K562 (cell line): Measurements from ENCODE around the gene MLYCD. TPM values are rescaled to one million over a fixed set of nuclear protein-coding genes. Genes with fewer than 3 reads are reported as not detected.

Experiments used
- ATAC-seq: fragments of 200-7000 bp; cut with Tn5 transposase; 3 replicates; pipeline ENCODE4 v1.9.1; 2020; ENCODE audit warnings: moderate library complexity
- BruUV-seq: library from RNA; stranded (reverse); fragments of 400-500 nt; replicated peaks from 2 replicates; lab custom pipeline; 2021; lab: Mats Ljungman, UMichigan
- CTCF ChIA-PET: fragments of 300-600 bp; formaldehyde crosslinking; extraction: SDS; loops from one replicate; lab custom pipeline; 2021; ENCODE audit warnings: low intra/inter-chr PET ratio; lab: Yijun Ruan, JAX
- POLR2A ChIA-PET: fragments of 300-600, 350-650 bp; sonication (Branson Sonifier 250); formaldehyde crosslinking; extraction: SDS; loops from one replicate; lab custom pipeline; 2021; ENCODE audit warnings: antibody characterized with exemption, inconsistent platforms; lab: Yijun Ruan, JAX
- DNase-seq, 4 experiments: peaks; one replicate each; pipeline versions ENCODE4 v3.0.0 to v3.0.0-alpha.2; 2011 to 2018; ENCODE audit warnings: low spot score in 3 of 4, mixed read lengths in 3 of 4; ENCODE audit errors: extremely low read depth in 1 of 4
- FAIRE-seq: peaks from 2 replicates; lab custom pipeline; 2011; peaks lifted over from hg19 to GRCh38; lab: Jason Lieb, UNC
- H2AFZ ChIP-seq: 2 replicates; pipeline ENCODE4 v1.6.0; 2011; ENCODE audit warnings: low read depth, low read length, control low read depth, inconsistent platforms
- H3K27ac ChIP-seq: fragments of 200-600 bp; 3 replicates; pipeline ENCODE4 v1.8.0; 2011; ENCODE audit warnings: low read depth, mild to moderate bottlenecking, control low read depth, inconsistent platforms, low read length, moderate library complexity, mixed read lengths; ENCODE audit errors: extremely low read depth
- H3K27me3 ChIP-seq, 2 experiments: fragments of 300-600 bp in 1 of 2; 2 replicates in 1 of 2; 3 replicates in 1 of 2; pipeline versions ENCODE4 v1.6.0 to v1.8.0; 2011; ENCODE audit warnings: inconsistent platforms in 2 of 2, low read length in 2 of 2, mild to moderate bottlenecking in 1 of 2, mixed read lengths in 1 of 2, moderate library complexity in 1 of 2; ENCODE audit not compliant: control insufficient read depth in 2 of 2, insufficient read depth in 2 of 2
- H3K36me3 ChIP-seq: fragments of 300-600 bp; 3 replicates; pipeline ENCODE4 v1.8.0; 2011; ENCODE audit warnings: mild to moderate bottlenecking, low read length, inconsistent platforms; ENCODE audit not compliant: control insufficient read depth, insufficient read depth
- H3K4me1 ChIP-seq, 2 experiments: fragments of 200-600 bp in 1 of 2; replicated peaks in 1 of 2; 2 replicates in 1 of 2; 3 replicates in 1 of 2; pipeline versions ENCODE4 v1.5.1 to v1.8.0; 2011; ENCODE audit warnings: inconsistent platforms in 2 of 2, low read length in 2 of 2, mild to moderate bottlenecking in 1 of 2, mixed read lengths in 1 of 2, moderate library complexity in 1 of 2; ENCODE audit not compliant: control insufficient read depth in 2 of 2, insufficient read depth in 2 of 2
- H3K4me2 ChIP-seq: 2 replicates; pipeline ENCODE4 v1.6.1; 2011; ENCODE audit warnings: low read length, control low read depth, inconsistent platforms, mixed read lengths; ENCODE audit not compliant: insufficient read depth
- H3K4me3 ChIP-seq: fragments of 200-600 bp; sonication (generic), shearing (Covaris generic); 2 replicates; pipeline ENCODE4 v1.5.1; 2016; ENCODE audit warnings: control low read depth, inconsistent platforms
- H3K79me2 ChIP-seq: fragments of 200-600 bp; 3 replicates; pipeline ENCODE4 v1.8.0; 2011; ENCODE audit warnings: low read length, inconsistent platforms; ENCODE audit not compliant: control insufficient read depth, insufficient read depth
- H3K9ac ChIP-seq, 2 experiments: 2 replicates each; pipeline versions ENCODE4 v1.6.0 to v1.6.1; 2011; ENCODE audit warnings: low read depth in 2 of 2, low read length in 2 of 2, control low read depth in 1 of 2, inconsistent platforms in 1 of 2, mild to moderate bottlenecking in 1 of 2, mixed read lengths in 1 of 2; ENCODE audit not compliant: insufficient read depth in 1 of 2
- H3K9me1 ChIP-seq: one replicate; pipeline ENCODE4 v1.6.0; 2011; ENCODE audit warnings: inconsistent platforms, mild to moderate bottlenecking, low read length, moderate library complexity; ENCODE audit not compliant: control insufficient read depth, insufficient read depth
- H3K9me3 ChIP-seq: replicated peaks from 2 replicates; pipeline ENCODE4 v1.5.1; 2011; ENCODE audit warnings: low read depth, low read length, inconsistent platforms; ENCODE audit not compliant: control insufficient read depth, insufficient read depth
- H4K20me1 ChIP-seq: replicated peaks from 2 replicates; pipeline ENCODE4 v1.6.1; 2011; ENCODE audit warnings: low read length, inconsistent platforms, mixed read lengths; ENCODE audit not compliant: control insufficient read depth, insufficient read depth
- BCOR ChIP-seq: fragments of 450-650 bp; IDR thresholded peaks from 2 replicates; pipeline ENCODE4 v1.6.1; 2016
- CEBPZ ChIP-seq: fragments of 150-350 bp; IDR thresholded peaks from 2 replicates; pipeline ENCODE4 v1.6.1; 2014; ENCODE audit warnings: low read depth, mild to moderate bottlenecking, low read length, borderline replicate concordance
- ELF4 ChIP-seq: fragments of 450-650 bp; formaldehyde crosslinking; IDR thresholded peaks from 2 replicates; pipeline ENCODE4 v1.4.0; 2022; ENCODE audit warnings: missing genetic modification characterization
- FUS ChIP-seq: fragments of 200-400 bp; formaldehyde crosslinking; optimal IDR thresholded peaks from 2 replicates; pipeline ENCODE3; 2017; ENCODE audit warnings: low read depth, low read length
- HNRNPLL ChIP-seq: fragments of 200-400 bp; formaldehyde crosslinking; IDR thresholded peaks from 2 replicates; pipeline ENCODE4 v1.6.1; 2017; ENCODE audit warnings: low read length, low read depth, mild to moderate bottlenecking; ENCODE audit not compliant: poor library complexity, severe bottlenecking
- MED1 ChIP-seq: sonication (generic); formaldehyde crosslinking; IDR thresholded peaks from 2 replicates; pipeline ENCODE4 v1.8.1; 2023; ENCODE audit warnings: missing genetic modification reagents, borderline replicate concordance
- PREB ChIP-seq: sonication (generic); formaldehyde crosslinking; IDR thresholded peaks from 2 replicates; pipeline ENCODE4 v1.8.1; 2023; ENCODE audit warnings: mild to moderate bottlenecking, missing genetic modification reagents
- RBBP5 ChIP-seq: fragments of 200-600 bp; sonication (generic); IDR thresholded peaks from 2 replicates; pipeline ENCODE4 v1.6.1; 2012; ENCODE audit warnings: borderline replicate concordance, mild to moderate bottlenecking, low read length, control low read depth, inconsistent platforms; ENCODE audit not compliant: insufficient read depth, poor library complexity, severe bottlenecking
- ZBTB43 ChIP-seq: sonication (generic); formaldehyde crosslinking; IDR thresholded peaks from 2 replicates; pipeline ENCODE4 v1.8.0; 2023; ENCODE audit warnings: mild to moderate bottlenecking, missing genetic modification reagents
- ZFPM2 ChIP-seq: fragments of 250-450 bp; sonication (Bioruptor Pico); IDR thresholded peaks from 2 replicates; pipeline ENCODE4 v1.5.1; 2022; ENCODE audit warnings: mild to moderate bottlenecking
- ZNF354B ChIP-seq: fragments of 250-450 bp; sonication (Bioruptor Pico); IDR thresholded peaks from 2 replicates; pipeline ENCODE4 v1.4.0; 2020
- ZNF639 ChIP-seq, 2 experiments: fragments of 200-800 bp in 1 of 2; sonication (Bioruptor generic) in 1 of 2; sonication (generic) in 1 of 2; formaldehyde crosslinking in 1 of 2; IDR thresholded peaks in 1 of 2; conservative IDR thresholded peaks in 1 of 2; 2 replicates each; pipeline versions ENCODE4 v1.5.0 to v1.6.1; 2016 to 2020; ENCODE audit warnings: missing compliant biosample characterization in 1 of 2, missing genetic modification characterization in 1 of 2, missing genetic modification reagents in 1 of 2
- WGBS: fragments of 100-300 bp; shearing (Covaris generic); methylation state at CpG from one replicate; pipeline ENCODE4 v1.1.6; 2016; ENCODE audit warnings: low coverage, mixed read lengths; ENCODE audit not compliant: insufficient coverage; ENCODE audit errors: missing lambda C conversion rate; 5-methylcytosine and 5-hydroxymethylcytosine counted together
- in situ Hi-C: fragments of 300-500 bp; cut with MboI; formaldehyde crosslinking; loops from 4 replicates; pipeline ENCODE4 v1.15.0; 2018; ENCODE audit warnings: inconsistent platforms, mixed read lengths
- intact Hi-C: fragments of 100-400 bp; cut with micrococcal nuclease; formaldehyde crosslinking; loops from 2 replicates; pipeline ENCODE4 v1.14.2; 2022
- polyA plus RNA-seq, 8 experiments: library from polyadenylated mRNA; depleted of rRNA in 4 of 8; stranded (reverse) in 5 of 8; unstranded in 3 of 8; fragments of >200 nt; fragmentation: Nextera tagmentation in 2 of 8; fragmentation: Illumina TruSeq in 1 of 8; extraction: Ambion mirVana in 2 of 8; extraction: Trizol in 1 of 8; gene quantifications; 2 replicates each; pipeline versions ENCODE4 v1.2.1 to v1.2.3, GENCODE V29; 2011 to 2014; ENCODE audit warnings: inconsistent platforms in 1 of 8, missing spikeins in 1 of 8
- total RNA-seq, 7 experiments: library from RNA; depleted of rRNA in 6 of 7; stranded (reverse); fragments of >200 nt in 6 of 7; fragmentation: Illumina TruSeq in 2 of 7; extraction: Trizol in 2 of 7; gene quantifications; 2 replicates each; pipeline versions ENCODE4 v1.2.1 to v1.2.3, GENCODE V29; 2011 to 2021; ENCODE audit warnings: low replicate concordance in 1 of 7

The MLYCD gene
- total and polyA plus RNA-seq, 9 of the 15 experiments (the other 6 are each of a cell fraction or from before 2014, with no cell fraction given): 0.15 to 2.0 (median 1.0) TPM

GRCh38 chr16:83917152-83918120, 18.5 kb downstream of the MLYCD start:
- 52% methylated on average over 51 of the region's 51 CpGs for WGBS
- FAIRE-seq: no peak
- Histone ChIP-seq H3K27me3 (peaks cover 1 to 34% of the 10 kb centered on the region in 2 experiments; a peak in 4 of 5 replicates), H4K20me1 (peaks cover 9% of the 10 kb centered on the region; the same call in 1 of the 2 replicates), H3K4me1 (peaks cover 0 to 10% of the 10 kb centered on the region in 2 experiments; a peak in 1 of 5 replicates), H3K4me3 (no peak overlapping the region), H3K9ac (no peak overlapping the region), H3K27ac (no peak overlapping the region; the same call in 2 of the 3 replicates), H3K4me2 (no peak overlapping the region), H3K36me3 (no peaks in the 10 kb centered on the region), H3K9me1 (no peaks in the 10 kb centered on the region), H2AFZ (no peak overlapping the region), H3K9me3 (no peaks in the 10 kb centered on the region; the same call in 1 of the 2 replicates), H3K79me2 (no peaks in the 10 kb centered on the region)
- DNase-seq: no peak
- intact Hi-C loops: no loop called here
- in situ Hi-C loops: no loop called here
- ATAC-seq: no peak
- ChIA-PET POLR2A (no interaction called here), CTCF (no interaction called here)
- BruUV-seq: no TSS peak
- TF ChIP-seq MED1 (CRISPR knock-in tag) (no peak), ZFPM2 (CRISPR knock-in tag) (no peak), HNRNPLL (no peak), CEBPZ (no peak), BCOR (no peak), ZNF354B (CRISPR knock-in tag) (no peak), ZNF639 (CRISPR knock-in tag; conservative IDR thresholded peaks at IDR 0.05 in 1 of 2, IDR thresholded peaks at IDR 0.05 in 1 of 2) (no peak), PREB (CRISPR knock-in tag) (no peak), ZBTB43 (no peak), RBBP5 (no peak), ELF4 (CRISPR knock-in tag) (no peak), FUS (no peak)
